Measurements from ENCODE around the gene ASAP3.

DNA sequence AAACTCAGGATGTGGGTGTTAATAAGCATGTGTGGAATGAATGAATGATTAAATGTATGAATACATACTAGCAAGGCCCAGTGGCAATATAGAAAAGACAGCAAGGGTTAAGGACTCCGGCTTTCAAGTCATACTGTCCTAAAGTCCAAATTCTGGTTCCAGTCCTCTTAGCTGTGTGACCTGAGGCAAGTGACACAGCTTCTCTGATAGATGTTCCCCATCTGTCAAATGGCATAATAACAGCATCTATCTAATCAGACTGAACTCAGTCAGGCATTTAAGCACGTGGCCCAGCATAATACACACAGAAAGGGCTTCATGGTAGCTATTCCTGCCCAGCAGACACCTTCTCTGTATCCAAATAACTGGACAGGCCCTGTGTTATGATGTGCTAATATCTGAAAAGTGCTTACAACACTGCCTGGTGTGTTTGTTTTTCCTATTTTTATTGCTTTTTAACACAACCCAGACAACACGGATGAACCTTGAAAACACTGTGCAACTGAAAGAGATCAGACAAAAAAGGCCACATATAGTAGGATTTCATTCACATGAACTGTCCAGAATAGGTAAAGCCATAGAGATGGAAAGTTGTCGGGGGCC is 12.4 kb downstream of the ASAP3 start:
- TF ChIP-seq, protein P1, sequence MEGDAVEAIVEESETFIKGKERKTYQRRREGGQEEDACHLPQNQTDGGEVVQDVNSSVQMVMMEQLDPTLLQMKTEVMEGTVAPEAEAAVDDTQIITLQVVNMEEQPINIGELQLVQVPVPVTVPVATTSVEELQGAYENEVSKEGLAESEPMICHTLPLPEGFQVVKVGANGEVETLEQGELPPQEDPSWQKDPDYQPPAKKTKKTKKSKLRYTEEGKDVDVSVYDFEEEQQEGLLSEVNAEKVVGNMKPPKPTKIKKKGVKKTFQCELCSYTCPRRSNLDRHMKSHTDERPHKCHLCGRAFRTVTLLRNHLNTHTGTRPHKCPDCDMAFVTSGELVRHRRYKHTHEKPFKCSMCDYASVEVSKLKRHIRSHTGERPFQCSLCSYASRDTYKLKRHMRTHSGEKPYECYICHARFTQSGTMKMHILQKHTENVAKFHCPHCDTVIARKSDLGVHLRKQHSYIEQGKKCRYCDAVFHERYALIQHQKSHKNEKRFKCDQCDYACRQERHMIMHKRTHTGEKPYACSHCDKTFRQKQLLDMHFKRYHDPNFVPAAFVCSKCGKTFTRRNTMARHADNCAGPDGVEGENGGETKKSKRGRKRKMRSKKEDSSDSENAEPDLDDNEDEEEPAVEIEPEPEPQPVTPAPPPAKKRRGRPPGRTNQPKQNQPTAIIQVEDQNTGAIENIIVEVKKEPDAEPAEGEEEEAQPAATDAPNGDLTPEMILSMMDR (IDR thresholded peaks at IDR 0.05; ENCODE audit: borderline replicate concordance, extremely low read depth, low read length, poor library complexity, severe bottlenecking), result no peak
- no peak for TF ChIP-seq EZH2 (IDR thresholded peaks at IDR 0.05; ENCODE audit: borderline replicate concordance, low read depth, low read length, severe bottlenecking)
